ENCODE results near the gene VSIG10L2. TPM values are rescaled to one million over a fixed set of nuclear protein-coding genes. Genes with fewer than 3 reads are reported as not detected.

Gene VSIG10L2
- polyA plus RNA-seq, 1 donor: not detected

- DNase-seq: no peak
- H3K27me3 ChIP-seq (ENCODE audit: control insufficient read depth, insufficient read depth, low read length): no peaks in the 10 kb centered on the region
- peaks cover 16% of the 10 kb centered on the region for H3K36me3 ChIP-seq (ENCODE audit: control insufficient read depth, insufficient read depth, low read length)
- H3K4me3 ChIP-seq (ENCODE audit: low read length): no peak overlapping the region
- H3K9me3 ChIP-seq (ENCODE audit: control insufficient read depth, low read depth, low read length): no peaks in the 10 kb centered on the region
- 90% methylated on average over 2 of the region's 21 CpGs for WGBS (ENCODE audit: insufficient coverage, low lambda C conversion rate)
- no peaks in the 10 kb centered on the region for H3K4me1 ChIP-seq (ENCODE audit: control insufficient read depth, insufficient read depth, low read length)
- H3K27ac ChIP-seq (ENCODE audit: low read length): no peak overlapping the region
Measured at GRCh38 chr11:125954123-125954944, 8.5 kb downstream of the VSIG10L2 start.

- Histone ChIP-seq H3K27ac (ENCODE audit: low read length) (no peak overlapping the region), H3K4me3 (ENCODE audit: low read length) (no peak overlapping the region), H3K36me3 (ENCODE audit: control insufficient read depth, insufficient read depth, low read length) (peaks cover 18% of the 10 kb centered on the region), H3K4me1 (ENCODE audit: control insufficient read depth, insufficient read depth, low read length) (no peaks in the 10 kb centered on the region), H3K27me3 (ENCODE audit: control insufficient read depth, insufficient read depth, low read length) (no peaks in the 10 kb centered on the region), H3K9me3 (ENCODE audit: control insufficient read depth, low read depth, low read length) (no peaks in the 10 kb centered on the region)
- no peak for DNase-seq
- no CpG with 5 or more reads among the region's 15 CpGs for WGBS (ENCODE audit: insufficient coverage, low lambda C conversion rate)
Measured at GRCh38 chr11:125954945-125955640, 9.2 kb downstream of the VSIG10L2 start.

- WGBS (ENCODE audit: insufficient coverage, low lambda C conversion rate): no CpG with 5 or more reads among the region's 2 CpGs
- H3K4me1 ChIP-seq (ENCODE audit: control insufficient read depth, insufficient read depth, low read length): no peaks in the 10 kb centered on the region
- no peaks in the 10 kb centered on the region for H3K9me3 ChIP-seq (ENCODE audit: control insufficient read depth, low read depth, low read length)
- H3K27me3 ChIP-seq (ENCODE audit: control insufficient read depth, insufficient read depth, low read length): no peaks in the 10 kb centered on the region
- peaks cover 23% of the 10 kb centered on the region for H3K36me3 ChIP-seq (ENCODE audit: control insufficient read depth, insufficient read depth, low read length)
- no peak overlapping the region for H3K27ac ChIP-seq (ENCODE audit: low read length)
- H3K4me3 ChIP-seq (ENCODE audit: low read length): no peak overlapping the region
- DNase-seq: no peak
Measured at GRCh38 chr11:125955856-125956255, 10.0 kb downstream of the VSIG10L2 start.

- H3K27ac ChIP-seq (ENCODE audit: low read length): no peak overlapping the region
- no peaks in the 10 kb centered on the region for H3K27me3 ChIP-seq (ENCODE audit: control insufficient read depth, insufficient read depth, low read length)
- H3K4me1 ChIP-seq (ENCODE audit: control insufficient read depth, insufficient read depth, low read length): no peaks in the 10 kb centered on the region
- no peak overlapping the region for H3K4me3 ChIP-seq (ENCODE audit: low read length)
- no peaks in the 10 kb centered on the region for H3K9me3 ChIP-seq (ENCODE audit: control insufficient read depth, low read depth, low read length)
- H3K36me3 ChIP-seq (ENCODE audit: control insufficient read depth, insufficient read depth, low read length): peaks cover 28% of the 10 kb centered on the region
- WGBS (ENCODE audit: insufficient coverage, low lambda C conversion rate): 97% methylated on average over 6 of the region's 22 CpGs
- no peak for DNase-seq
Measured at GRCh38 chr11:125956391-125957134, 10.7 kb downstream of the VSIG10L2 start.

- no peaks in the 10 kb centered on the region for H3K9me3 ChIP-seq (ENCODE audit: control insufficient read depth, low read depth, low read length)
- H3K27ac ChIP-seq (ENCODE audit: low read length): no peak overlapping the region
- H3K4me1 ChIP-seq (ENCODE audit: control insufficient read depth, insufficient read depth, low read length): no peaks in the 10 kb centered on the region
- no peak overlapping the region for H3K4me3 ChIP-seq (ENCODE audit: low read length)
- DNase-seq: no peak
- peaks cover 33% of the 10 kb centered on the region for H3K36me3 ChIP-seq (ENCODE audit: control insufficient read depth, insufficient read depth, low read length)
- no peaks in the 10 kb centered on the region for H3K27me3 ChIP-seq (ENCODE audit: control insufficient read depth, insufficient read depth, low read length)
- WGBS (ENCODE audit: insufficient coverage, low lambda C conversion rate): 90% methylated on average over 2 of the region's 14 CpGs
Measured at GRCh38 chr11:125957618-125958332, 11.9 kb downstream of the VSIG10L2 start.

GRCh38 chr11:125958872-125959400 is 13.1 kb downstream of the VSIG10L2 start:
- no peak for DNase-seq
- Histone ChIP-seq H3K9me3 (ENCODE audit: control insufficient read depth, low read depth, low read length) (no peaks in the 10 kb centered on the region), H3K4me1 (ENCODE audit: control insufficient read depth, insufficient read depth, low read length) (no peaks in the 10 kb centered on the region), H3K27me3 (ENCODE audit: control insufficient read depth, insufficient read depth, low read length) (no peaks in the 10 kb centered on the region), H3K4me3 (ENCODE audit: low read length) (no peak overlapping the region), H3K27ac (ENCODE audit: low read length) (no peak overlapping the region), H3K36me3 (ENCODE audit: control insufficient read depth, insufficient read depth, low read length) (peaks cover 33% of the 10 kb centered on the region)
- 100% methylated on average over 1 of the region's 4 CpGs for WGBS (ENCODE audit: insufficient coverage, low lambda C conversion rate)

- Histone ChIP-seq H3K36me3 (ENCODE audit: control insufficient read depth, insufficient read depth, low read length) (peaks cover 33% of the 10 kb centered on the region), H3K27me3 (ENCODE audit: control insufficient read depth, insufficient read depth, low read length) (no peaks in the 10 kb centered on the region), H3K9me3 (ENCODE audit: control insufficient read depth, low read depth, low read length) (no peaks in the 10 kb centered on the region), H3K4me3 (ENCODE audit: low read length) (no peak overlapping the region), H3K4me1 (ENCODE audit: control insufficient read depth, insufficient read depth, low read length) (no peaks in the 10 kb centered on the region), H3K27ac (ENCODE audit: low read length) (no peak overlapping the region)
- WGBS (ENCODE audit: insufficient coverage, low lambda C conversion rate): 96% methylated on average over 5 of the region's 6 CpGs
- DNase-seq: no peak
Measured at GRCh38 chr11:125959511-125959910, 13.7 kb downstream of the VSIG10L2 start.

- Histone ChIP-seq H3K9me3 (ENCODE audit: control insufficient read depth, low read depth, low read length) (no peaks in the 10 kb centered on the region), H3K27ac (ENCODE audit: low read length) (no peak overlapping the region), H3K36me3 (ENCODE audit: control insufficient read depth, insufficient read depth, low read length) (peaks cover 33% of the 10 kb centered on the region), H3K4me1 (ENCODE audit: control insufficient read depth, insufficient read depth, low read length) (peaks cover 4% of the 10 kb centered on the region), H3K4me3 (ENCODE audit: low read length) (no peak overlapping the region), H3K27me3 (ENCODE audit: control insufficient read depth, insufficient read depth, low read length) (no peaks in the 10 kb centered on the region)
- WGBS (ENCODE audit: insufficient coverage, low lambda C conversion rate): no CpG with 5 or more reads among the region's 10 CpGs
- DNase-seq: no peak
Measured at GRCh38 chr11:125959931-125960330, 14.1 kb downstream of the VSIG10L2 start.

GRCh38 chr11:125960771-125961170 is 14.9 kb downstream of the VSIG10L2 start:
- Histone ChIP-seq H3K36me3 (ENCODE audit: control insufficient read depth, insufficient read depth, low read length) (peaks cover 31% of the 10 kb centered on the region), H3K27me3 (ENCODE audit: control insufficient read depth, insufficient read depth, low read length) (no peaks in the 10 kb centered on the region), H3K27ac (ENCODE audit: low read length) (no peak overlapping the region), H3K9me3 (ENCODE audit: control insufficient read depth, low read depth, low read length) (no peaks in the 10 kb centered on the region), H3K4me3 (ENCODE audit: low read length) (no peak overlapping the region), H3K4me1 (ENCODE audit: control insufficient read depth, insufficient read depth, low read length) (peaks cover 9% of the 10 kb centered on the region)
- DNase-seq: no peak
- no CpG with 5 or more reads among the region's 6 CpGs for WGBS (ENCODE audit: insufficient coverage, low lambda C conversion rate)

GRCh38 chr11:125967515-125967914 is 21.7 kb downstream of the VSIG10L2 start:
- no peak for DNase-seq
- Histone ChIP-seq H3K4me3 (ENCODE audit: low read length) (no peak overlapping the region), H3K4me1 (ENCODE audit: control insufficient read depth, insufficient read depth, low read length) (peaks cover 18% of the 10 kb centered on the region), H3K27me3 (ENCODE audit: control insufficient read depth, insufficient read depth, low read length) (no peaks in the 10 kb centered on the region), H3K27ac (ENCODE audit: low read length) (no peak overlapping the region), H3K9me3 (ENCODE audit: control insufficient read depth, low read depth, low read length) (no peaks in the 10 kb centered on the region), H3K36me3 (ENCODE audit: control insufficient read depth, insufficient read depth, low read length) (no peaks in the 10 kb centered on the region)
- WGBS (ENCODE audit: insufficient coverage, low lambda C conversion rate): 100% methylated on average over 1 of the region's 4 CpGs
